GM19025 (cell line): Measurements from ENCODE around the gene IFRD2.
A peak's percentile ranks its signal among the peaks of the same experiment; 100 is the strongest.
"Not testable (repeated sequence)": the region's sequence is repeated elsewhere in the genome, so short reads cannot be mapped to it uniquely, and the experiment has no call there.

Experiments
- ATAC-seq: cut with Tn5 transposase; IDR thresholded peaks from one replicate; pipeline ENCODE4 v1.9.1; 2021; ENCODE audit warnings: mild to moderate bottlenecking, low read depth, moderate library complexity; ENCODE audit not compliant: unreplicated experiment

The IFRD2 gene

GRCh38 chr3:50325113-50325480 lies 32.9 kb upstream of the IFRD2 start:
- ATAC-seq = no peak

GRCh38 chr3:50324351-50325112 lies 32.3 kb upstream of the IFRD2 start:
- ATAC-seq = no peak

- no peak for ATAC-seq
Observed at GRCh38 chr3:50323614-50324199, 31.5 kb upstream of the IFRD2 start.

- no peak for ATAC-seq
Observed at GRCh38 chr3:50323092-50323600, 30.9 kb upstream of the IFRD2 start.

- no peak for ATAC-seq
Observed at GRCh38 chr3:50322386-50323091, 30.3 kb upstream of the IFRD2 start, which contains the start of gene HYAL2. TSS of gene HYAL2 (minus strand) at chr3:50322745. CDS start at chr3:50320489, 2,256 bp downstream.

GRCh38 chr3:50322115-50322385 lies 29.8 kb upstream of the IFRD2 start:
- no peak for ATAC-seq

GRCh38 chr3:50321336-50322114 lies 29.3 kb upstream of the IFRD2 start:
- ATAC-seq = peak; percentile 82

GRCh38 chr3:50320853-50321335 lies 28.7 kb upstream of the IFRD2 start:
- peak; percentile 52 for ATAC-seq

- ATAC-seq = no peak
Observed at GRCh38 chr3:50319894-50320625, 27.8 kb upstream of the IFRD2 start.

- no peak for ATAC-seq
Observed at GRCh38 chr3:50319181-50319893, 27.1 kb upstream of the IFRD2 start.

GRCh38 chr3:50318615-50319014 lies 26.4 kb upstream of the IFRD2 start:
- ATAC-seq = no peak

- no peak for ATAC-seq
Observed at GRCh38 chr3:50318163-50318562, 25.9 kb upstream of the IFRD2 start.

GRCh38 chr3:50317300-50317699 lies 25.1 kb upstream of the IFRD2 start:
- ATAC-seq = no peak

GRCh38 chr3:50316657-50317242 lies 24.5 kb upstream of the IFRD2 start:
- ATAC-seq = no peak

GRCh38 chr3:50314816-50315215 lies 22.6 kb upstream of the IFRD2 start:
- no peak for ATAC-seq

- no peak for ATAC-seq
Observed at GRCh38 chr3:50314342-50314741, 22.1 kb upstream of the IFRD2 start.

- not testable (repeated sequence) for ATAC-seq
Observed at GRCh38 chr3:50312041-50312440, 19.8 kb upstream of the IFRD2 start.

GRCh38 chr3:50304601-50305000 lies 12.4 kb upstream of the IFRD2 start:
- no peak for ATAC-seq
